B cell (primary cell): ENCODE results near the gene STOML3.

Source experiments
- CTCF ChIP-seq: fragments of 200-600 bp; IDR thresholded peaks from one replicate; pipeline ENCODE4 v1.8.0; 2022; ENCODE audit warnings: antibody characterized with exemption, mild to moderate bottlenecking
- EZH2 ChIP-seq: IDR thresholded peaks from 2 replicates; pipeline ENCODE4 v1.6.1; 2012; ENCODE audit warnings: borderline replicate concordance, low read depth, mild to moderate bottlenecking, moderate library complexity, low read length; ENCODE audit not compliant: insufficient read depth, poor library complexity, severe bottlenecking

- TF ChIP-seq CTCF (no peak), EZH2 (no peak)
Observed at GRCh38 chr13:39013462-39013861, 22.8 kb upstream of the STOML3 start.
